ENCODE data around the gene PIWIL4. TPM values are rescaled to one million over a fixed set of nuclear protein-coding genes. Genes with fewer than 3 reads are reported as not detected.

Gene PIWIL4
- total RNA-seq, 1 donor from 2014 or later = 2.6 TPM

- peaks cover 18% of the 10 kb centered on the region for H3K36me3 Mint-ChIP-seq (ENCODE audit: low read depth)
- TF ChIP-seq CTCF (IDR thresholded peaks at IDR 0.05) = no peak
- H3K9me3 Mint-ChIP-seq (ENCODE audit: low read depth) = no peaks in the 10 kb centered on the region
- H3K4me3 Mint-ChIP-seq (ENCODE audit: unreplicated experiment) = no peak overlapping the region
- no peak overlapping the region for H3K27ac Mint-ChIP-seq (ENCODE audit: unreplicated experiment)
- no peaks in the 10 kb centered on the region for H3K27me3 Mint-ChIP-seq (ENCODE audit: low read depth)
- no peaks in the 10 kb centered on the region for H3K4me1 Mint-ChIP-seq (ENCODE audit: low read depth)
- DNase-seq (ENCODE audit: low spot score) = no peak
These were observed 19.4 kb downstream of the PIWIL4 start for GRCh38 chr11:94586546-94586945.

GRCh38 chr11:94586978-94587377, 19.8 kb downstream of the PIWIL4 start:
- Mint-ChIP-seq H3K4me3 (ENCODE audit: unreplicated experiment) (no peak overlapping the region), H3K9me3 (ENCODE audit: low read depth) (no peaks in the 10 kb centered on the region), H3K27me3 (ENCODE audit: low read depth) (no peaks in the 10 kb centered on the region), H3K36me3 (ENCODE audit: low read depth) (peaks cover 18% of the 10 kb centered on the region), H3K27ac (ENCODE audit: unreplicated experiment) (no peak overlapping the region), H3K4me1 (ENCODE audit: low read depth) (no peaks in the 10 kb centered on the region)
- no peak for DNase-seq (ENCODE audit: low spot score)
- no peak for TF ChIP-seq CTCF (IDR thresholded peaks at IDR 0.05)

GRCh38 chr11:94588366-94588942, 21.3 kb downstream of the PIWIL4 start:
- Mint-ChIP-seq H3K4me1 (ENCODE audit: low read depth) (no peaks in the 10 kb centered on the region), H3K4me3 (ENCODE audit: unreplicated experiment) (no peak overlapping the region), H3K36me3 (ENCODE audit: low read depth) (peaks cover 18% of the 10 kb centered on the region), H3K27me3 (ENCODE audit: low read depth) (no peaks in the 10 kb centered on the region), H3K27ac (ENCODE audit: unreplicated experiment) (no peak overlapping the region), H3K9me3 (ENCODE audit: low read depth) (no peaks in the 10 kb centered on the region)
- DNase-seq (ENCODE audit: low spot score) = no peak
- no peak for TF ChIP-seq CTCF (IDR thresholded peaks at IDR 0.05)

- Mint-ChIP-seq H3K36me3 (ENCODE audit: low read depth) (peaks cover 20% of the 10 kb centered on the region), H3K27me3 (ENCODE audit: low read depth) (no peaks in the 10 kb centered on the region)
These were observed 23.3 kb downstream of the PIWIL4 start for GRCh38 chr11:94590352-94591041.

GRCh38 chr11:94593030-94593429, 25.9 kb downstream of the PIWIL4 start:
- no peak overlapping the region for H3K4me3 Mint-ChIP-seq (ENCODE audit: unreplicated experiment)
- H3K27me3 Mint-ChIP-seq (ENCODE audit: low read depth) = no peaks in the 10 kb centered on the region
- H3K9me3 Mint-ChIP-seq (ENCODE audit: low read depth) = no peaks in the 10 kb centered on the region
- H3K4me1 Mint-ChIP-seq (ENCODE audit: low read depth) = peaks cover 2% of the 10 kb centered on the region
- no peak for DNase-seq (ENCODE audit: low spot score)
- H3K27ac Mint-ChIP-seq (ENCODE audit: unreplicated experiment) = no peak overlapping the region
- no peak for TF ChIP-seq CTCF (IDR thresholded peaks at IDR 0.05)
- H3K36me3 Mint-ChIP-seq (ENCODE audit: low read depth) = peaks cover 20% of the 10 kb centered on the region

More at GRCh38 chr11:94590352-94591041, 23.3 kb downstream of the PIWIL4 start:
- Mint-ChIP-seq H3K9me3 (ENCODE audit: low read depth) (no peaks in the 10 kb centered on the region), H3K27ac (ENCODE audit: unreplicated experiment) (no peak overlapping the region), H3K4me1 (ENCODE audit: low read depth) (no peaks in the 10 kb centered on the region), H3K4me3 (ENCODE audit: unreplicated experiment) (no peak overlapping the region)
- no peak for DNase-seq (ENCODE audit: low spot score)
- TF ChIP-seq CTCF (IDR thresholded peaks at IDR 0.05) = no peak

Data from chondrocyte (in vitro differentiated cells).